ENCODE measurements around the gene ROCK2. TPM values are rescaled to one million over a fixed set of nuclear protein-coding genes. Genes with fewer than 3 reads are reported as not detected.

Gene ROCK2
- total and polyA plus RNA-seq, 2 donors (not counting 1 experiment from before 2014, with no cell fraction given), result 2.3 to 30.2 TPM

GRCh38 chr2:11152591-11152990 lies 191.8 kb downstream of the ROCK2 start:
- ATAC-seq (ENCODE audit: low read depth), result no peak
- WGBS (ENCODE audit: insufficient coverage), result 86% methylated on average over 5 of the region's 6 CpGs
- peaks cover 0 to 2% (median 0%) of the 10 kb centered on the region in 3 donors for H3K9me3 ChIP-seq (ENCODE audit: control extremely low read depth in 1 of 3, control insufficient read depth in 2 of 3, insufficient read depth in 1 of 3, low read length in 2 of 3)
- H3K4me2 ChIP-seq (replicated peaks; ENCODE audit: low read depth, low read length, poor library complexity, severe bottlenecking), result no peak overlapping the region
- H3K27me3 ChIP-seq (replicated peaks in 1 of 4; ENCODE audit: control extremely low read depth in 1 of 4, control insufficient read depth in 3 of 4, insufficient read depth in 4 of 4, low read length in 3 of 4), result peaks cover 0 to 5% (median 0%) of the 10 kb centered on the region in 4 experiments
- peaks cover 13% of the 10 kb centered on the region for H4K20me1 ChIP-seq (ENCODE audit: control insufficient read depth, insufficient read depth, low read length, poor library complexity, severe bottlenecking)
- no peak overlapping the region for H3K27ac Mint-ChIP-seq
- TF ChIP-seq EZH2 (IDR thresholded peaks at IDR 0.05; ENCODE audit: borderline replicate concordance, insufficient read depth, low read depth, low read length, poor library complexity, severe bottlenecking), result no peak
- TF ChIP-seq CTCF (IDR thresholded peaks at IDR 0.05), result no peak
- no peaks in the 10 kb centered on the region for H3K27me3 Mint-ChIP-seq
- H3K4me3 ChIP-seq (ENCODE audit: control extremely low read depth in 1 of 5, extremely low read depth in 1 of 5, insufficient read depth in 1 of 5, low read depth in 2 of 5, low read length in 4 of 5), result no peak overlapping the region
- ChIA-PET POLR2A (no interaction called here), CTCF (interaction anchor here (1.2 kb wide), 1 partner anchor 20 kb away, joined by 5 read pairs; a partner anchor contains a TSS)
- H3K9me3 Mint-ChIP-seq (ENCODE audit: insufficient read depth), result no peaks in the 10 kb centered on the region
- no peak for DNase-seq
- no peak overlapping the region for H3K9ac ChIP-seq (ENCODE audit: low read length)
- H3K4me1 ChIP-seq (ENCODE audit: control insufficient read depth in 2 of 2, insufficient read depth in 2 of 2, low read length in 2 of 2), result peaks cover 15 to 20% of the 10 kb centered on the region in 2 donors
- no peak overlapping the region for H3K27ac ChIP-seq (ENCODE audit: low read length in 2 of 2)
- no peak overlapping the region for H3K4me3 Mint-ChIP-seq
- peaks cover 15% of the 10 kb centered on the region for H3K4me1 Mint-ChIP-seq
- no peaks in the 10 kb centered on the region for H3K36me3 ChIP-seq (replicated peaks in 1 of 2; ENCODE audit: control extremely low read depth in 1 of 2, control insufficient read depth in 1 of 2, extremely low read depth in 1 of 2, insufficient read depth in 2 of 2, low read length in 1 of 2)
- intact Hi-C loops (cut with micrococcal nuclease), result loop anchor here (10.0 kb wide), 1 partner anchor 1108 kb away; the partner anchor contains the start of gene KLF11
- H3K79me2 ChIP-seq (ENCODE audit: control insufficient read depth, insufficient read depth, low read length), result peaks cover 17% of the 10 kb centered on the region
- no peak overlapping the region for H2AFZ ChIP-seq (ENCODE audit: insufficient read depth, low read depth, low read length, poor library complexity, severe bottlenecking)

- WGBS (ENCODE audit: insufficient coverage), result no CpG with 5 or more reads among the region's 3 CpGs
- H3K9me3 Mint-ChIP-seq (ENCODE audit: insufficient read depth), result no peaks in the 10 kb centered on the region
- Histone ChIP-seq H2AFZ (ENCODE audit: insufficient read depth, low read depth, low read length, poor library complexity, severe bottlenecking) (no peak overlapping the region), H4K20me1 (ENCODE audit: control insufficient read depth, insufficient read depth, low read length, poor library complexity, severe bottlenecking) (no peaks in the 10 kb centered on the region), H3K4me2 (replicated peaks; ENCODE audit: low read depth, low read length, poor library complexity, severe bottlenecking) (no peak overlapping the region), H3K9me3 (ENCODE audit: control extremely low read depth in 1 of 3, control insufficient read depth in 2 of 3, insufficient read depth in 1 of 3, low read length in 2 of 3) (peaks cover 0 to 6% (median 0%) of the 10 kb centered on the region in 3 donors), H3K36me3 (replicated peaks in 1 of 2; ENCODE audit: control extremely low read depth in 1 of 2, control insufficient read depth in 1 of 2, extremely low read depth in 1 of 2, insufficient read depth in 2 of 2, low read length in 1 of 2) (no peaks in the 10 kb centered on the region), H3K27ac (ENCODE audit: low read length in 2 of 2) (no peak overlapping the region), H3K79me2 (ENCODE audit: control insufficient read depth, insufficient read depth, low read length) (no peaks in the 10 kb centered on the region), H3K4me1 (ENCODE audit: control insufficient read depth in 2 of 2, insufficient read depth in 2 of 2, low read length in 2 of 2) (peaks cover 0 to 4% of the 10 kb centered on the region in 2 donors), H3K27me3 (replicated peaks in 1 of 4; ENCODE audit: control extremely low read depth in 1 of 4, control insufficient read depth in 3 of 4, insufficient read depth in 4 of 4, low read length in 3 of 4) (no peaks in the 10 kb centered on the region), H3K4me3 (ENCODE audit: control extremely low read depth in 1 of 5, extremely low read depth in 1 of 5, insufficient read depth in 1 of 5, low read depth in 2 of 5, low read length in 4 of 5) (no peak overlapping the region), H3K9ac (ENCODE audit: low read length) (no peak overlapping the region)
- ATAC-seq (ENCODE audit: low read depth), result no peak
- peaks cover 5% of the 10 kb centered on the region for H3K4me1 Mint-ChIP-seq
- H3K27me3 Mint-ChIP-seq, result peaks cover 6% of the 10 kb centered on the region
- DNase-seq, result no peak
- ChIA-PET CTCF (interaction anchor here (6.6 kb wide), 1 partner anchor 15 kb away, joined by 39 read pairs; a partner anchor contains a TSS), POLR2A (no interaction called here)
- TF ChIP-seq EZH2 (IDR thresholded peaks at IDR 0.05; ENCODE audit: borderline replicate concordance, insufficient read depth, low read depth, low read length, poor library complexity, severe bottlenecking) (no peak), CTCF (IDR thresholded peaks at IDR 0.05) (no peak)
- no peak overlapping the region for H3K27ac Mint-ChIP-seq
- intact Hi-C loops (cut with micrococcal nuclease), result no loop called here
- H3K4me3 Mint-ChIP-seq, result no peak overlapping the region
These were observed 197.2 kb downstream of the ROCK2 start for GRCh38 chr2:11147263-11147662.
